K562 (cell line): Measurements from ENCODE around the gene SDC3. TPM values are rescaled to one million over a fixed set of nuclear protein-coding genes. Genes with fewer than 3 reads are reported as not detected.

Source experiments
- ATAC-seq: fragments of 200-7000 bp; cut with Tn5 transposase; 3 replicates; pipeline ENCODE4 v1.9.1; 2020; ENCODE audit warnings: moderate library complexity
- BruUV-seq: library from RNA; stranded (reverse); fragments of 400-500 nt; replicated peaks from 2 replicates; lab custom pipeline; 2021; lab: Mats Ljungman, UMichigan
- CTCF ChIA-PET: fragments of 300-600 bp; formaldehyde crosslinking; extraction: SDS; loops from one replicate; lab custom pipeline; 2021; ENCODE audit warnings: low intra/inter-chr PET ratio; lab: Yijun Ruan, JAX
- POLR2A ChIA-PET: fragments of 300-600, 350-650 bp; sonication (Branson Sonifier 250); formaldehyde crosslinking; extraction: SDS; loops from one replicate; lab custom pipeline; 2021; ENCODE audit warnings: antibody characterized with exemption, inconsistent platforms; lab: Yijun Ruan, JAX
- DNase-seq, 4 experiments: peaks; one replicate each; pipeline versions ENCODE4 v3.0.0 to v3.0.0-alpha.2; 2011 to 2018; ENCODE audit warnings: low spot score in 3 of 4, mixed read lengths in 3 of 4; ENCODE audit errors: extremely low read depth in 1 of 4
- FAIRE-seq: peaks from 2 replicates; lab custom pipeline; 2011; peaks lifted over from hg19 to GRCh38; lab: Jason Lieb, UNC
- H2AFZ ChIP-seq: 2 replicates; pipeline ENCODE4 v1.6.0; 2011; ENCODE audit warnings: low read depth, low read length, control low read depth, inconsistent platforms
- H3K27ac ChIP-seq: fragments of 200-600 bp; 3 replicates; pipeline ENCODE4 v1.8.0; 2011; ENCODE audit warnings: low read depth, mild to moderate bottlenecking, control low read depth, inconsistent platforms, low read length, moderate library complexity, mixed read lengths; ENCODE audit errors: extremely low read depth
- H3K27me3 ChIP-seq, 2 experiments: fragments of 300-600 bp in 1 of 2; 2 replicates in 1 of 2; 3 replicates in 1 of 2; pipeline versions ENCODE4 v1.6.0 to v1.8.0; 2011; ENCODE audit warnings: inconsistent platforms in 2 of 2, low read length in 2 of 2, mild to moderate bottlenecking in 1 of 2, mixed read lengths in 1 of 2, moderate library complexity in 1 of 2; ENCODE audit not compliant: control insufficient read depth in 2 of 2, insufficient read depth in 2 of 2
- H3K36me3 ChIP-seq: fragments of 300-600 bp; 3 replicates; pipeline ENCODE4 v1.8.0; 2011; ENCODE audit warnings: mild to moderate bottlenecking, low read length, inconsistent platforms; ENCODE audit not compliant: control insufficient read depth, insufficient read depth
- H3K4me1 ChIP-seq, 2 experiments: fragments of 200-600 bp in 1 of 2; replicated peaks in 1 of 2; 2 replicates in 1 of 2; 3 replicates in 1 of 2; pipeline versions ENCODE4 v1.5.1 to v1.8.0; 2011; ENCODE audit warnings: inconsistent platforms in 2 of 2, low read length in 2 of 2, mild to moderate bottlenecking in 1 of 2, mixed read lengths in 1 of 2, moderate library complexity in 1 of 2; ENCODE audit not compliant: control insufficient read depth in 2 of 2, insufficient read depth in 2 of 2
- H3K4me2 ChIP-seq: 2 replicates; pipeline ENCODE4 v1.6.1; 2011; ENCODE audit warnings: low read length, control low read depth, inconsistent platforms, mixed read lengths; ENCODE audit not compliant: insufficient read depth
- H3K4me3 ChIP-seq: fragments of 200-600 bp; sonication (generic), shearing (Covaris generic); 2 replicates; pipeline ENCODE4 v1.5.1; 2016; ENCODE audit warnings: control low read depth, inconsistent platforms
- H3K79me2 ChIP-seq: fragments of 200-600 bp; 3 replicates; pipeline ENCODE4 v1.8.0; 2011; ENCODE audit warnings: low read length, inconsistent platforms; ENCODE audit not compliant: control insufficient read depth, insufficient read depth
- H3K9ac ChIP-seq, 2 experiments: 2 replicates each; pipeline versions ENCODE4 v1.6.0 to v1.6.1; 2011; ENCODE audit warnings: low read depth in 2 of 2, low read length in 2 of 2, control low read depth in 1 of 2, inconsistent platforms in 1 of 2, mild to moderate bottlenecking in 1 of 2, mixed read lengths in 1 of 2; ENCODE audit not compliant: insufficient read depth in 1 of 2
- H3K9me1 ChIP-seq: one replicate; pipeline ENCODE4 v1.6.0; 2011; ENCODE audit warnings: inconsistent platforms, mild to moderate bottlenecking, low read length, moderate library complexity; ENCODE audit not compliant: control insufficient read depth, insufficient read depth
- H3K9me3 ChIP-seq: replicated peaks from 2 replicates; pipeline ENCODE4 v1.5.1; 2011; ENCODE audit warnings: low read depth, low read length, inconsistent platforms; ENCODE audit not compliant: control insufficient read depth, insufficient read depth
- H4K20me1 ChIP-seq: replicated peaks from 2 replicates; pipeline ENCODE4 v1.6.1; 2011; ENCODE audit warnings: low read length, inconsistent platforms, mixed read lengths; ENCODE audit not compliant: control insufficient read depth, insufficient read depth
- ADNP ChIP-seq: fragments of 200-800 bp; sonication (Bioruptor generic); IDR thresholded peaks from 2 replicates; pipeline ENCODE4 v1.6.1; 2016; ENCODE audit warnings: missing genetic modification characterization, missing compliant biosample characterization
- BCOR ChIP-seq: fragments of 450-650 bp; IDR thresholded peaks from 2 replicates; pipeline ENCODE4 v1.6.1; 2016
- CBFA2T2 ChIP-seq: fragments of 450-650 bp; conservative IDR thresholded peaks from 2 replicates; pipeline ENCODE4 v1.6.1; 2017; ENCODE audit warnings: mild to moderate bottlenecking
- CHD1 ChIP-seq: fragments of 200-600 bp; sonication (generic); IDR thresholded peaks from one replicate; pipeline ENCODE4 v1.6.1; 2012; ENCODE audit warnings: mild to moderate bottlenecking, moderate library complexity, low read length, inconsistent platforms
- MAFF ChIP-seq: IDR thresholded peaks from 2 replicates; pipeline ENCODE4 v1.6.1; 2012; ENCODE audit warnings: low read length, improper control_type of control experiment
- PHF8 ChIP-seq: fragments of 200-600 bp; sonication (generic); IDR thresholded peaks from 2 replicates; pipeline ENCODE4 v1.6.1; 2012; ENCODE audit warnings: mixed run types, mild to moderate bottlenecking, inconsistent platforms, low read length, moderate library complexity, borderline replicate concordance
- POLR2A ChIP-seq: fragments of 450-650 bp; conservative IDR thresholded peaks from 2 replicates; pipeline ENCODE4 v1.6.1; 2016
- XRCC5 ChIP-seq: fragments of 200-400 bp; formaldehyde crosslinking; IDR thresholded peaks from 2 replicates; pipeline ENCODE4 v1.6.1; 2017; ENCODE audit warnings: low read depth, mild to moderate bottlenecking, low read length
- ZC3H11A ChIP-seq: IDR thresholded peaks from 2 replicates; pipeline ENCODE4 v1.6.1; 2012; ENCODE audit warnings: low read depth, low read length, improper control_type of control experiment
- ZNF121 ChIP-seq: sonication (generic); formaldehyde crosslinking; conservative IDR thresholded peaks from 2 replicates; pipeline ENCODE4 v1.8.0; 2022; ENCODE audit warnings: missing genetic modification reagents
- ZNF311 ChIP-seq: fragments of 250-450 bp; sonication (Bioruptor Pico); IDR thresholded peaks from 2 replicates; pipeline ENCODE4 v1.4.0; 2020; ENCODE audit warnings: mild to moderate bottlenecking, moderate library complexity
- ZNF445 ChIP-seq: fragments of 250-450 bp; sonication (Bioruptor Pico); IDR thresholded peaks from 2 replicates; pipeline ENCODE4 v1.4.0; 2020; ENCODE audit warnings: low read depth, mild to moderate bottlenecking, moderate library complexity
- ZNF507 ChIP-seq: conservative IDR thresholded peaks from 2 replicates; pipeline ENCODE4 v1.6.1; 2017; ENCODE audit warnings: missing genetic modification characterization, missing compliant biosample characterization
- WGBS: fragments of 100-300 bp; shearing (Covaris generic); methylation state at CpG from one replicate; pipeline ENCODE4 v1.1.6; 2016; ENCODE audit warnings: low coverage, mixed read lengths; ENCODE audit not compliant: insufficient coverage; ENCODE audit errors: missing lambda C conversion rate; 5-methylcytosine and 5-hydroxymethylcytosine counted together
- in situ Hi-C: fragments of 300-500 bp; cut with MboI; formaldehyde crosslinking; loops from 4 replicates; pipeline ENCODE4 v1.15.0; 2018; ENCODE audit warnings: inconsistent platforms, mixed read lengths
- intact Hi-C: fragments of 100-400 bp; cut with micrococcal nuclease; formaldehyde crosslinking; loops from 2 replicates; pipeline ENCODE4 v1.14.2; 2022
- polyA plus RNA-seq, 8 experiments: library from polyadenylated mRNA; depleted of rRNA in 4 of 8; stranded (reverse) in 5 of 8; unstranded in 3 of 8; fragments of >200 nt; fragmentation: Nextera tagmentation in 2 of 8; fragmentation: Illumina TruSeq in 1 of 8; extraction: Ambion mirVana in 2 of 8; extraction: Trizol in 1 of 8; gene quantifications; 2 replicates each; pipeline versions ENCODE4 v1.2.1 to v1.2.3, GENCODE V29; 2011 to 2014; ENCODE audit warnings: inconsistent platforms in 1 of 8, missing spikeins in 1 of 8
- total RNA-seq, 7 experiments: library from RNA; depleted of rRNA in 6 of 7; stranded (reverse); fragments of >200 nt in 6 of 7; fragmentation: Illumina TruSeq in 2 of 7; extraction: Trizol in 2 of 7; gene quantifications; 2 replicates each; pipeline versions ENCODE4 v1.2.1 to v1.2.3, GENCODE V29; 2011 to 2021; ENCODE audit warnings: low replicate concordance in 1 of 7
- TF ChIP-seq, protein P1 (sequence below), 3 experiments: fragments of 200-800 bp in 1 of 3; fragments of 250-450 bp in 1 of 3; fragments of 450-650 bp in 1 of 3; sonication (Bioruptor Pico) in 1 of 3; sonication (Bioruptor generic) in 1 of 3; formaldehyde crosslinking in 1 of 3; IDR thresholded peaks; 2 replicates each; pipeline versions ENCODE4 v1.6.1 to v1.8.0; 2016 to 2022; ENCODE audit warnings: mild to moderate bottlenecking in 2 of 3, missing genetic modification characterization in 2 of 3, missing compliant biosample characterization in 1 of 3, moderate library complexity in 1 of 3
- TF ChIP-seq, protein P2 (sequence below): sonication (generic); formaldehyde crosslinking; IDR thresholded peaks from 2 replicates; pipeline ENCODE4 v1.8.0; 2022; ENCODE audit warnings: missing genetic modification reagents, mild to moderate bottlenecking, borderline replicate concordance
- TF ChIP-seq, protein P3 (sequence below): fragments of 250-450 bp; sonication (Bioruptor Pico); IDR thresholded peaks from 2 replicates; pipeline ENCODE4 v1.5.0; 2021; ENCODE audit warnings: mild to moderate bottlenecking, borderline replicate concordance

Gene SDC3
- total and polyA plus RNA-seq, 9 of the 15 experiments (the other 6 are each of a cell fraction or from before 2014, with no cell fraction given) = 0.38 to 44.1 (median 12.1) TPM

DNA sequence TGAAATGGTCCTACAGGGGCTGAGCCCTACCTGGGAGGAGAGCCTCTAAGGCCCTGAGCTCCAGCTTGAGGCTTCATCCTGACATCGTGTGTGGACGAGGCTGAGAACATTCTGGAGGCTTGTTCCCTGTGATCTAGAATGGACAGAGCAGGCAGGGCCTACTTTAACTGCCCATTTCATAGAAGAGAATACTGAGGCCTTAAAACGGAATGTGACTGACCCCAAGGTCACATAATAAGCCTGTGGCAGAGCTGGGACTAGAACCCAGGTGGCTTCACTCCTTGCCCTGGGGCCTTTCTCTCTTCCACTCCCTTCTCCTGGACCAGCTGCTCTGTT is 6.0 kb upstream of the SDC3 start:
- CTCF ChIA-PET = no interaction called here
- in situ Hi-C loops (loop anchor here (5.0 kb wide), 2 partner anchors 112 to 197 kb away; no protein-coding TSS in a partner anchor), intact Hi-C loops (loop anchor here (5.0 kb wide), 1 partner anchor 52 kb away; no protein-coding TSS in a partner anchor)
- H3K36me3 ChIP-seq = no peaks in the 10 kb centered on the region
- FAIRE-seq = no peak
- POLR2A ChIA-PET = interaction anchor here (0.5 to 2.9 kb wide), 13 partner anchors 10 to 594 kb away, joined by 3 to 18 read pairs (median 3); no protein-coding TSS in a partner anchor
- no peak for DNase-seq
- no peaks in the 10 kb centered on the region for H3K9me1 ChIP-seq
- H3K4me2 ChIP-seq = no peak overlapping the region
- no peak overlapping the region for H3K4me3 ChIP-seq
- 73% methylated on average over 3 of the region's 3 CpGs for WGBS
- BruUV-seq = no TSS peak
- H3K9ac ChIP-seq = peak overlapping the region in 1 of 2 experiments; percentile 54; a peak in 1 of 4 replicates
- no peaks in the 10 kb centered on the region for H4K20me1 ChIP-seq
- H3K9me3 ChIP-seq = no peaks in the 10 kb centered on the region
- H2AFZ ChIP-seq = no peak overlapping the region
- H3K27me3 ChIP-seq = no peaks in the 10 kb centered on the region
- no peaks in the 10 kb centered on the region for H3K79me2 ChIP-seq
- no peak for ATAC-seq
- peak overlapping the region; percentile 10; the same call in 1 of the 3 replicates for H3K27ac ChIP-seq
- H3K4me1 ChIP-seq = peaks cover 39 to 41% of the 10 kb centered on the region in 2 experiments
- TF ChIP-seq ZNF445 (CRISPR knock-in tag) (no peak), ZNF507 (tag) (no peak), ADNP (0 out of 2 replicates have a peak, but pooled peaks have one; percentile 2), CBFA2T2 (no peak), POLR2A (no peak), BCOR (peak; percentile 66; the same call in 1 of the 2 replicates), XRCC5 (no peak), PHF8 (no peak), MAFF (no peak), ZC3H11A (no peak), CHD1 (no peak), ZNF311 (CRISPR knock-in tag) (no peak), ZNF121 (CRISPR knock-in tag) (peak; percentile 78)
- TF ChIP-seq, protein P1, sequence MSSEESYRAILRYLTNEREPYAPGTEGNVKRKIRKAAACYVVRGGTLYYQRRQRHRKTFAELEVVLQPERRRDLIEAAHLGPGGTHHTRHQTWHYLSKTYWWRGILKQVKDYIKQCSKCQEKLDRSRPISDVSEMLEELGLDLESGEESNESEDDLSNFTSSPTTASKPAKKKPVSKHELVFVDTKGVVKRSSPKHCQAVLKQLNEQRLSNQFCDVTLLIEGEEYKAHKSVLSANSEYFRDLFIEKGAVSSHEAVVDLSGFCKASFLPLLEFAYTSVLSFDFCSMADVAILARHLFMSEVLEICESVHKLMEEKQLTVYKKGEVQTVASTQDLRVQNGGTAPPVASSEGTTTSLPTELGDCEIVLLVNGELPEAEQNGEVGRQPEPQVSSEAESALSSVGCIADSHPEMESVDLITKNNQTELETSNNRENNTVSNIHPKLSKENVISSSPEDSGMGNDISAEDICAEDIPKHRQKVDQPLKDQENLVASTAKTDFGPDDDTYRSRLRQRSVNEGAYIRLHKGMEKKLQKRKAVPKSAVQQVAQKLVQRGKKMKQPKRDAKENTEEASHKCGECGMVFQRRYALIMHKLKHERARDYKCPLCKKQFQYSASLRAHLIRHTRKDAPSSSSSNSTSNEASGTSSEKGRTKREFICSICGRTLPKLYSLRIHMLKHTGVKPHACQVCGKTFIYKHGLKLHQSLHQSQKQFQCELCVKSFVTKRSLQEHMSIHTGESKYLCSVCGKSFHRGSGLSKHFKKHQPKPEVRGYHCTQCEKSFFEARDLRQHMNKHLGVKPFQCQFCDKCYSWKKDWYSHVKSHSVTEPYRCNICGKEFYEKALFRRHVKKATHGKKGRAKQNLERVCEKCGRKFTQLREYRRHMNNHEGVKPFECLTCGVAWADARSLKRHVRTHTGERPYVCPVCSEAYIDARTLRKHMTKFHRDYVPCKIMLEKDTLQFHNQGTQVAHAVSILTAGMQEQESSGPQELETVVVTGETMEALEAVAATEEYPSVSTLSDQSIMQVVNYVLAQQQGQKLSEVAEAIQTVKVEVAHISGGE (CRISPR knock-in tag; IDR thresholded peaks at IDR 0.05) = no peak
- TF ChIP-seq, protein P2, sequence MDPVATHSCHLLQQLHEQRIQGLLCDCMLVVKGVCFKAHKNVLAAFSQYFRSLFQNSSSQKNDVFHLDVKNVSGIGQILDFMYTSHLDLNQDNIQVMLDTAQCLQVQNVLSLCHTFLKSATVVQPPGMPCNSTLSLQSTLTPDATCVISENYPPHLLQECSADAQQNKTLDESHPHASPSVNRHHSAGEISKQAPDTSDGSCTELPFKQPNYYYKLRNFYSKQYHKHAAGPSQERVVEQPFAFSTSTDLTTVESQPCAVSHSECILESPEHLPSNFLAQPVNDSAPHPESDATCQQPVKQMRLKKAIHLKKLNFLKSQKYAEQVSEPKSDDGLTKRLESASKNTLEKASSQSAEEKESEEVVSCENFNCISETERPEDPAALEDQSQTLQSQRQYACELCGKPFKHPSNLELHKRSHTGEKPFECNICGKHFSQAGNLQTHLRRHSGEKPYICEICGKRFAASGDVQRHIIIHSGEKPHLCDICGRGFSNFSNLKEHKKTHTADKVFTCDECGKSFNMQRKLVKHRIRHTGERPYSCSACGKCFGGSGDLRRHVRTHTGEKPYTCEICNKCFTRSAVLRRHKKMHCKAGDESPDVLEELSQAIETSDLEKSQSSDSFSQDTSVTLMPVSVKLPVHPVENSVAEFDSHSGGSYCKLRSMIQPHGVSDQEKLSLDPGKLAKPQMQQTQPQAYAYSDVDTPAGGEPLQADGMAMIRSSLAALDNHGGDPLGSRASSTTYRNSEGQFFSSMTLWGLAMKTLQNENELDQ (CRISPR knock-in tag) = no peak
- TF ChIP-seq, protein P3, sequence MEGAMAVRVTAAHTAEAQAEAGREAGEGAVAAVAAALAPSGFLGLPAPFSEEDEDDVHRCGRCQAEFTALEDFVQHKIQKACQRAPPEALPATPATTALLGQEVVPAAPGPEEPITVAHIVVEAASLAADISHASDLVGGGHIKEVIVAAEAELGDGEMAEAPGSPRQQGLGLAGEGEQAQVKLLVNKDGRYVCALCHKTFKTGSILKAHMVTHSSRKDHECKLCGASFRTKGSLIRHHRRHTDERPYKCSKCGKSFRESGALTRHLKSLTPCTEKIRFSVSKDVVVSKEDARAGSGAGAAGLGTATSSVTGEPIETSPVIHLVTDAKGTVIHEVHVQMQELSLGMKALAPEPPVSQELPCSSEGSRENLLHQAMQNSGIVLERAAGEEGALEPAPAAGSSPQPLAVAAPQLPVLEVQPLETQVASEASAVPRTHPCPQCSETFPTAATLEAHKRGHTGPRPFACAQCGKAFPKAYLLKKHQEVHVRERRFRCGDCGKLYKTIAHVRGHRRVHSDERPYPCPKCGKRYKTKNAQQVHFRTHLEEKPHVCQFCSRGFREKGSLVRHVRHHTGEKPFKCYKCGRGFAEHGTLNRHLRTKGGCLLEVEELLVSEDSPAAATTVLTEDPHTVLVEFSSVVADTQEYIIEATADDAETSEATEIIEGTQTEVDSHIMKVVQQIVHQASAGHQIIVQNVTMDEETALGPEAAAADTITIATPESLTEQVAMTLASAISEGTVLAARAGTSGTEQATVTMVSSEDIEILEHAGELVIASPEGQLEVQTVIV (CRISPR knock-in tag) = no peak
